HG03045 (cell line): ENCODE data around the gene NDOR1.
"Not testable (repeated sequence)": the region's sequence is repeated elsewhere in the genome, so short reads cannot be mapped to it uniquely, and the experiment has no call there.

Experiments used
- ATAC-seq: cut with Tn5 transposase; IDR thresholded peaks from one replicate; pipeline ENCODE4 v1.9.1; 2021; ENCODE audit warnings: mild to moderate bottlenecking, moderate library complexity; ENCODE audit not compliant: unreplicated experiment

NDOR1 gene

DNA sequence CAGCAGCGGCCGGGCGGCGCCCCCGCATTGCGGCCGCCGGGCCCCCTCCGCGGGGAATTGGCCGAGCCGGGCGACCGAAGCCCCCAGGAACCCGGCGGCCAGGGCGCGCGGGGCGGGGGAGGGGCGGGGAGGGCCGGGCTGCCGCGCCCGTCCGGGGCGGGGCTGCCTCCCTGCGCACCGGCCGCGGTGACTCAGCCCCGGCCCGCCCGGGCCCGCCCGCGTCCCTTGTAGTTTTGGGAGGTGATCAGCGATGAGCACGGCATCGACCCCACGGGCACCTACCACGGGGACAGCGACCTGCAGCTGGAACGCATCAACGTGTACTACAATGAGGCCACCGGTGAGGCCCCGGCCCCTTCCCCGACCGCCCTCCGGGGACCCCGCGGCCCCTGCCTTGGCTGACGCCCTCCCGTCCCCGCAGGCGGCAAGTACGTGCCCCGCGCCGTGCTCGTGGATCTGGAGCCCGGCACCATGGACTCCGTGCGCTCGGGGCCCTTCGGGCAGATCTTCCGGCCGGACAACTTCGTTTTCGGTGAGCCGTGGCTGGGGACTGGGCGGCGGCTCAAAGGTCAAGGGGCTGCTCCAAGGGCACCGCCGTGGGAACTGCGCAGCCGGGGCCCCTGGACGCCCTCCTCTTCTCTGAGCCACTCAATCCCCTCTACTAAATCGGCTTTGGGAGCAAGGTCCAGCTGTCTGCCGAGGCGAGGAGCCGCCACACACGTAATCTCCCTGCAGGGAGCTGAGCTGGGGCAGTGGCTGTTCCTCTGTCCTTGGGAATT, 36.2 kb downstream of the NDOR1 start:
- ATAC-seq, result peak; percentile 5

DNA sequence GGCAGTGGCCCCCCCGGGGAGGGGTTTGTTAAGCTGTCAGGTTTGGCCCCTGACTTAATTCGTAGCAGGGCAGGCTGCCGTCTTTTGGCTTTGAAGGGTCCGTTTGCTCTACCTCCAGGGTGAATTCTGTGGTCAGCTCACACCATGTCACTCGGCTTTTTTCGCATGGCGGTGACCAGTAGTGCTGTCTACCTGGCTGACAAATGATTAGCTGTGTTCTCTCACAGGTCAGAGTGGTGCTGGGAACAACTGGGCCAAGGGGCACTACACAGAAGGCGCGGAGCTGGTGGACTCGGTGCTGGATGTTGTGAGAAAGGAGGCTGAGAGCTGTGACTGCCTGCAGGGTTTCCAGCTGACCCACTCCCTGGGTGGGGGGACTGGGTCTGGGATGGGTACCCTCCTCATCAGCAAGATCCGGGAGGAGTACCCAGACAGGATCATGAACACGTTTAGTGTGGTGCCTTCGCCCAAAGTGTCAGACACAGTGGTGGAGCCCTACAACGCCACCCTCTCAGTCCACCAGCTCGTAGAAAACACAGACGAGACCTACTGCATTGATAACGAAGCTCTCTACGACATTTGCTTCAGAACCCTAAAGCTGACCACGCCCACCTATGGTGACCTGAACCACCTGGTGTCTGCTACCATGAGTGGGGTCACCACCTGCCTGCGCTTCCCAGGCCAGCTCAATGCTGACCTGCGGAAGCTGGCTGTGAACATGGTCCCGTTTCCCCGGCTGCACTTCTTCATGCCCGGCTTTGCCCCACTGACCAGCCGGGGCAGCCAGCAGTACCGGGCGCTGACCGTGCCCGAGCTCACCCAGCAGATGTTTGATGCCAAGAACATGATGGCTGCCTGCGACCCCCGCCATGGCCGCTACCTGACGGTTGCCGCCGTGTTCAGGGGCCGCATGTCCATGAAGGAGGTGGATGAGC, 37.0 kb downstream of the NDOR1 start:
- no peak for ATAC-seq

DNA sequence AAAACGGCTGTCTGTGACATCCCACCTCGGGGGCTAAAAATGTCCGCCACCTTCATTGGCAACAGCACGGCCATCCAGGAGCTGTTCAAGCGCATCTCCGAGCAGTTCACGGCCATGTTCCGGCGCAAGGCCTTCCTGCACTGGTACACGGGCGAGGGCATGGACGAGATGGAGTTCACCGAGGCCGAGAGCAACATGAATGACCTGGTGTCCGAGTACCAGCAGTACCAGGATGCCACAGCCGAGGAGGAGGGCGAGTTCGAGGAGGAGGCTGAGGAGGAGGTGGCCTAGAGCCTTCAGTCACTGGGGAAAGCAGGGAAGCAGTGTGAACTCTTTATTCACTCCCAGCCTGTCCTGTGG, 37.7 kb downstream of the NDOR1 start:
- not testable (repeated sequence) for ATAC-seq

DNA sequence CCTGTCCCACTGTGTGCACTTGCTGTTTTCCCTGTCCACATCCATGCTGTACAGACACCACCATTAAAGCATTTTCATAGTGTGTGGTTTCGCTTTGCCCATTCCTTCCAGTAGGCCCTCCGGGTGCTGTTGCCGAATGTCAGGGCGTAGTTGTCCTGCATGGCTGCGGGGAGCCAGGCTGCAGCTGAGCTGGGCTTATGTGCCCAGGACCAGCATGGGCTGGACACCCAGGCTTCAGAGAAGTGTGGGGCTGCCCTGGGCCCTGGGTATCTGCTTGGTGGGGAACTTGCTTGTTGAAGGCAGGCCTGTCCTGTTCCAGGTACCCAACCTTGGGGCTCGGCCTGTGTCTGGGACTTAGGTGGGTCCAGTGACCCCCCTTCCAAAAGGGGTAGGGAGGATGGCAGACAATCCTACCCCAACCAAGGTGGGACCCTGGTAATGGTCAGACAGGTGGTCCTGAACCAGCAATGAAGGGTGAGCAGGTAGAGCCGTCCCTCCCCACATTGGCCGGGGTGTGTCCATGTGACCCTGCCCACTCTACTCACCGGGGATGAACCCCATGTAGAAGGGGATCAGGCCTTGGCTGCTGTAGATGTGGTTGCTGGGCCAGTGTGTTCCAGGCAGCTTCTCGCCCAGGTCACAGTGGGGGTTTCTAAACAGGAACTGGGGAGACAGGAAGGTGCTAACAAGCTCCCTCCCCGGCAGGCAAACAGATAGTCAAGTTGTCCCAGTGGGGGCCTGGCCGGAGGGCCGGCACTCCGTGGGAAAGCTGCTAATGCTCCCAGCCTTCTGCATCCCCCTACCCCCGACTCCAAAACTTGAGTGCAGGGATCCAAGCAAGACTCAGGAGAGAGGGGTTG, 38.4 kb downstream of the NDOR1 start:
- no peak for ATAC-seq

DNA sequence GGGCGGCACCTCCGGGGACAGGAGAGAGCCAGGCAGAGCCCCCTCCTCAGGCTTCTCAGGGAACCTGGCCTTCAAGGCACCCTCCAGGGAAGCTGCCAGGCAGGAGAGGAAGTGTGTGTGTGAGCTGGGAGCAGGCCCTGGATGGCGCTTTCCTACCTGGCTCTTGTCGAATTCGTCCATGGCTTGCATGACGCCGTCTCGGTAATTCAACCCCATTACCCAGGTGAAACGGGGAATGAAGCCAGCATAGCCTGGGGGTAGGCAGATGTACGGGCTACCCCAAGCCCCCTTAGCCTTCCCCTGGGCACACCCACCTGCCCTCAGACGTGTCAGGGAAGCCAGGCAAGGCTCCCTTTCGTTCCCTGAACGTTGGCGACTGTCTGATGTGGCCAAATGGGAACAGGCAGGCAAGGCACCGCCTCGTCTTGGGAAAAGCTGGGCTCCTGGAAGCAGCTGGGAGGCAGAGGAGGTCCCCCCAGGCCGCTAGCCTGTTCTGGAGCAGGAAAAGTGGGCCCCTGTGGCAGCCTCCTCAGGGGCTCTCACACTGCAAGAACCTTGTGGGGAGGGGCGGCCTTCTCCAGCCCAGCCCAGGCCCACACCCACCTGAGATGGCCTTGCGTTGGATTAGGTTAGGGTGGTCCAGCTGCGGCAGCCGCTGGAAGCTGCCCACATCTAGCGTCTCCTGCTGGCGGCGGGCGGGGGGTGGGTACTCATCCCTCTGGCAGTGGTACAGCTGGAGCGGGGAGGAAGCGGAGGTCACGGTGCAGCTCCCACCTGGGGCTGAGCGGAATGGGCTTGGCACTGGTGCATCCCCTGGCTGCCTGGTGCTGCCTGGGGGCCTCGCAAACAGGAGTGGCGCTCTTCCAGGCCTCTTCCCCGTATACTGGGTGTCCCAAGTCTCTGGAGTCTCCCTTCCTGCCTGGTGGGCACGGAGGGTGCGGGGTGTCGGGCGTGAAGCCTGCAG, 39.3 kb downstream of the NDOR1 start:
- no peak for ATAC-seq

DNA sequence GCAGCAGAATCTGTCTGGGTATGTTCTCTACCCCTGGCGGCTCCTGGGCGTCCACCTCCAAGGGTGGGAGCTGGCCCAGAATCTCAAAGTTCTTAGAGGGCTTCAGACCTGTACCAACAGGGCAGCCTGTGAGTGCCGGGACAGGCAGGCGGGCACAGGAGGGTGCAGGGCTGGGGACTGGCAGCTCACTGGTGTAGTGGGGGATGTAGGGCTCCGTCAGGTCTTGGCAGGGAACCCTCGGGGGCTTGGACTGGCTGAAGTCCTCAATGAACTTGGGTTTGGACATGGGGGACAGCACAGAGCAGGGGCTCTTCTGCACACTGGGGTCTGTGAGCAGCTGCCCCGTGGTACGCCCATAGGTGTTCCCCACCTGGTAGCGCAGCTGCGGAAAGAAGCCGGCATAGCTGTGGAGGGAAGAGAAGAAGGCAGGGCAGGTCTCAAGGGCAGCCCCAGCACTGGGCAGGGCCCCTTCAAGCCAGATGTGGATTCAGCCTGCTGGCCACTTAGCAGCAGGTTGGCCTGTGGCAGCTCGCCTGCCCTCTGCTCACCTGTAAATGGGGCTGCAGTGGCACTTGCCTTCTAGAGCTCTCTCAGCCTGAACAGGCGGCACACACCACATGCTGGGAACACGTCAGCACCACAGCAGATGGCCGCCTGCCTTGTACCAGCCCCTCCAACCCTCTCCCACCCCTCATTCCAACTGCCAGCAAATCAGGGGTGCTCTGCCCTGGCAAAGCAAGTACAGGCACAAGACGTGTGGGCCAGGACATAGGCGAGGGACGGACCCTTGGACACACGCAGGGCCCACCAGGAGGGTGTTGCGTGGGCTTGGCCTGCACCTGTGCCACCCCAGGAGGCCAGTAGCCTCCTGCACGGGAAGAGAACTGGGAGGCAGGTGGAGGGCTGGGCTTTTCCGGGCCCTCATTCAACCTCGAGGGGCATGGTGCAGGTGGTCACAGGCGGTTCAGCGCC, 40.2 kb downstream of the NDOR1 start:
- ATAC-seq, result no peak

DNA sequence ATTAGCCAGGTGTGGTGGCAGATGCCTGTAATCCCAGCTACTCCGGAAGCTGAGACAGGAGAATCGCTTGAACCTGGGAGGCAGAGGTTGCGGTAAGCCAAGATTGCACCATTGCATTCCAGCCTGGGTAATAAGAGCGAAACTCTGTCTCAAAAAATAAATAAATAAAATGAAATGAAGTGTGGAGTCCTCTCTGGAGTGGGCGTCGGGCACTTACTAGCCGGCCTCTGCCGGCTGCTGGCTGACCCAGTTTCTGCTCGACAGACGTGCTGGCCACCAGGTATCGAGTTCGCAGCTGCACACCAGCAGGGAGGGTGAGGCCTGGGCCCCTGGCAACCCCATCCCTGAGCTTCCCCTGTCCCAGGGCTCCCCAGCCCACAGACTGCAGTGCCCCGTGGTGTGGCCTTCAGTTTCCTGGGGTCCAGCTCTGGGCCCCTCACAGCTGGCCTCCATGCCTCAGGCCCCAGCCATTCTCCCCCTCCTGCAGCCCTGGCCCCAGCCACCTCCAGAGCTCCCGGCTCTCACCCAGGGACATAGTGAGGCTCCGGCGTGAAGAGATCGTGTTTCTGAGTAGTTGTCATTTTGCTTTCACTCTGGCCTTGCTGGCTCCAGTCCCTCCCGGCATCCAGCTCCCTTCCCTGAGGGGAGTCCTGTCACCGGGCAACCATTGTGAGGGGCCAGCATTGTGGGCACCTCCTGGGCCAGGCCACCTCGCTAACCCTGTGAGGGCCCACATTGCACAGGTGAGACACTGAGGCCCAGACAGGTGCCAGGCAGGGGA, 41.8 kb downstream of the NDOR1 start:
- no peak for ATAC-seq

DNA sequence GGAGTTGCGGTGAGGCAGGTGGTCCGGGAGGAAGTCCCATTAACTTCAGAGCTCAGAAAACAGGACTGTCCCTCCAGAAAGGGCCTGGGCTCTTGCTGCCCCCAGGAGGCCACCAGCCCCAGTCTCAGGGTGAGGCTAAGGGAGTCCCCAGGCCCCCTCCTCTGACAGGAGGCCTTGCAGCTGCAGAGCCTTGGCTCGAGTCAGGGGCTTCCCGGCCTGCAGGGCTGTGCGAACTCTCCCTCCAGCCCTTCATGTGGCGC, 42.3 kb downstream of the NDOR1 start:
- no peak for ATAC-seq

DNA sequence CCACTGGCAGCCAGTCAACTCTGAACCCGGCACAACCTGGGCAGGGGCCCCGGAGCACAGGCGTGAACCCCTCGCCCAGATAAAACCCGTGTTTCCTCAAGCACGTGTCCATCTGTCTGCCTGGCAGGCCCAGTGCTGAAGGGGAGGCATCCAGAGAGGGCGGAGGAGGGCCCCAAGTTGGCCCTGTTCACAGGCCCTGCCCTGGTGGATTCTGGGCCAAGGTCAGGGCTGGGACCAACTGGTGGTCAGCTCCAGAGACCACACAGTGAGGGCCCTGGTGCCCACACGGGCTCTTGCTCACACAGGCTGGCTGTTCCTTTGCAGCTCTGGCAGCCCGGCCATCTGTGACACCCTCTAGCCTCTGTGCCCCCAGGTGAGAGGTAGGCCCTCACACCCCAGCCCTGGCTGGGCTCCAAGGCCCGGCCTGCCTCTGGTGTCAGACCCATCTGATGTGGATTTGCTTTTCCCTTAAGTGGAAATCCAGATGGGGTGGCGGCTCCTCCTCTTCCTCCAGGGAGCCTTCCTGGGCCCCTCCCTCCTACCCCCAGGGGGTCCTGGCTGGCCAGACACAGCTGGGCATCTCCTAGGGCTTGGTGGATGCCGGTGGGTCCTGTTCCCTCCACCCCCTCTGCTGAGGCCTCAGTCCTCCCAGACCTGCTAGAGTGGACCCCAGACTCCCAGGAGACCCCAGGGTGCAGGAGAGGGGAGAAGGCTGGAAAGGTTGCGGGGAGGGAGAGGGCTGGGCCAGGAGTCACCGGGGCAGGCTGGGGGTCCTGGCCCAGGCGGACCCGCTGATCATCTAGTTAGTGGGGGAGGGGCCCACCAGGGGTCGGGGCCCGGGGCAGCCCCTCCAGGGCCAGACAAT, 45.1 kb downstream of the NDOR1 start:
- ATAC-seq, result no peak

DNA sequence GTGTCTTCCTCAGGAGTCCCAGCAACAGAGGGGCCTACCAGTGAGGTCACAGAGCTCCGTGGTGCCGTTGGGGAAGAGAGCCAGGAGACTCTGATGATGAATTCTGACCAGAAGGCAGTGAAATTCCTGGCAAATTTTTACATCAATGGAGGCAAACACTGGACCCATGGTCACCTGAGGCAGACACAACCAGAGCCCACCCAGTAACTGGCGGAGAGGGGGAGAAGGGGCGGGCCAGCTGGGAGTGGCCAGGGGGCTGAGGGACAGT, 45.6 kb downstream of the NDOR1 start, which contains the start of gene STPG3:
STPG3 (plus strand) TSS at position 93 of the 268 bp plus-strand sequence; CDS start at position 94, 1 bp downstream.
- ATAC-seq, result no peak

DNA sequence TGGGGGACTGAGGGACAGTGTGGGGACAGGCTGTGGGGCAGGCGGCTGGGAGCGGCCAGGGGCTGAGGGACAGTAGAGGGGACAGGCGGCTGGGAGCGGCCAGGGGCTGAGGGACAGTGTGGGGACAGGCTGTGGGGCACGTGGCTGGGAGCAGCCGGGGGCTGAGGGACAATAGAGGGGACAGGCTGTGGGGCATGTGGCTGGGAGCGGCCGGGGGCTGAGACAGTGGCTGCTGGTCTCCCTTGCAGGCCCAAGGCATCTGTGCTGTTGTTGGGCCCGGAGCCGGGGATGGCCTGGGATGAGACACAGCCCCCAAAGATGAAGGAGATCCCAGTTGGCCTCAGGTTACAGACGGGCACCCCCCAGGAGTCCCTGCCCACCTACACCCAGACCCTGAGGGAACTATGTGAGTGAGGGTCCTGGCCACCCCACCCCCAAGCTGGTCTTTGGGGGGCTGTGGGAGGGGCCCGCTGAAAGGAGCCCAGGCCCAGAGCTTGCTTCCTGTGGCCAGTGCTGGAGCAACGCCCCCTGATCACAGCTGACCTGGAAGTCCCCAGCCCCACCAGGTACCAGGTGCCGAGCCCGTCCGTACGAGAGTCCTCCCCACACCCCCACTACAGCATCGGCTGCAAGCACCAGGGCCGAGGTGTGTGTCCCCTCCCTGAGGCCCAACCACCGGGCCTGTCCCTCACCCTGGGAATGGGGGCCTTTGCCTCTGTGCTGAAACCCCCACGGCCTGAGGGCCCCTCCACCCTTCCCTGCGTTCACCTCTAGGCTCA, 46.2 kb downstream of the NDOR1 start:
- ATAC-seq, result no peak

DNA sequence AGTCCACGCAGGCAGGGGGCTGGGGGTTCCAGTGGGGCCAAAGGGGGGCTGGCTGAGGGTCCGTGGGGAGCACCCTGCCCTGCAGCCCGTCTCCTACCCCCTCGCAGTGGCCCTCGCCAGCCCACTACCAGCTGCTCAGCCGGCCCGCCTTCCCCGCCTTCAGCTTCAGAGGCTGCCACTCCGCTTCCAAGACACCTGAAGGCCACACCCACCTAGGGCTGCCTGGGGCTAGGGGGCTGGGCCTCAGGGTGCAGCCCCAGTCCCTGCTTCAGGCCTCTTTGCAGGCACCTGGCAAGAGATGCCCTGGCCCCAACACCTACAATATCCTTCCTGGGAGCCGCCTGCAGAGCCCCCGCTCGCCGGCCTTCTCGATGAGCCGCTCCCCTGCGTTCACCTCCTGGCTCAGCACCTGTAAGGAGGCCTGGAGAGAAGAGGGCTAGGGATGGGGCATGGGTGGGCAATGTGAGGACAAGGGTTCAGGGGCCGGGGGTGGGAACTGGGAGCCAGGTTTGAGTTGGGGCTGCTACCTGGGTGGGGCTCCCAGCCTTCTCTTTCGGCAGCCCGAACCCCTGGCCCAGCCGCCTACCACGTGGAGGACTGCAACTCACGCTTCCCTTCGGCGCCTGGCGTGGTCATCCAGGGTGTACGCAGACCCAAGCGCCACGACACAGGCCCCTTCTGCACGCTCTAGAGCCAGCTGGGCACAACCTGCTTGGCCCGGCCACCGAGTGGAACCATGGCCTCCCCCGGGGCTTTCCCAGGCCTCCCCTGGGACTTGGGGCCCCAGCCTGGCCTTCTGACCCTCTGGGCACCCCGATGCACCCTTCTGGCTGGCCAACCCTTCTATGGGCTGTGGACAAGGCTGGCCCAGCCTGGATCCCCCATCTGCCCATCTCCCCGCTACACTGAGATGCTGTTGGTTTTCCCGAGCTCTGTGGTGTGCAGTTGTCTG, 47.3 kb downstream of the NDOR1 start:
- ATAC-seq, result no peak

DNA sequence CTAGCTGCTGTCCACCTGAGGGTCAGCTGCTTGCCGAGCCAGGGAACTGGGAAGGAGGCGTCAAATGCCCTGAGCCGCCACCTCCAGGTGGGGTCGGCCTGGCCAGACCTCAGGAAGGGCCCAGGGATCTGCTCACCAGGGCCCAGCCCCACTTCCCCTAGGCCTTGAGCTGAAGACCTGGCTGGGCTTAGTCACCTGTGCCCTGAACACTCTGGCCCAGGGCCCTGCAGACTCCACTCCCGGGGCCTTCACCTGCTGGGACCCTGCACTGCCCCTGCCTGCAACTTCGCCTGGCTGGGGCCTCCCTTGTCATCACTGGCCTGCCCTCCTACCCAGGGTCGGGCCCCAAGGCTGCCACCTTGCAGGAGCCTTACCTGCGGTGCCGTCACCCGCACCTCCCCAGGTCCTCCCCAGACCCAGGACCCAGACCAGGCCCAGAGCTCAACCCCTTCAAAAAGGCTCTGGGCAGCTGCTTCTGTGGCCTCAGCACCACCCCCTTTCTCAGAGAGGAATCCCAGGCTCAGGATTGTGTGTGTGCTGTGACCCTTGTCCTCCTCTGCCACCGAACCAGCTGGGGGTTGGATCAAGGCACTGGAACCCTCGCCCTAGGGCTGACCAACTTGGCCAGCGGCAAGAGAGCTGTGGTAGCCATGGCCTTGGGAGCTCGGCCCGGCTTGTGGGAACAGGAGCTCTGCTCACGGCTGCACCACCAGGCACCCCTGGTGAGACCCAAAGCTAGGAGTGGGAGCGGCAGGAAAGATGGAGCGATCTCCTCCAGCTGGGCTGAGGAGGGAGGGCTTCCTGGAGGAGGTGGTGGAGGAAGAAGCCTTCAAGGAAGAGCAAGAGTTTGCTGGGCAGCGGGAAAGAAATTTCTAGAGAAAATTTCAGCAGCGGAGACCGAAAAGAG, 48.5 kb downstream of the NDOR1 start:
- no peak for ATAC-seq

DNA sequence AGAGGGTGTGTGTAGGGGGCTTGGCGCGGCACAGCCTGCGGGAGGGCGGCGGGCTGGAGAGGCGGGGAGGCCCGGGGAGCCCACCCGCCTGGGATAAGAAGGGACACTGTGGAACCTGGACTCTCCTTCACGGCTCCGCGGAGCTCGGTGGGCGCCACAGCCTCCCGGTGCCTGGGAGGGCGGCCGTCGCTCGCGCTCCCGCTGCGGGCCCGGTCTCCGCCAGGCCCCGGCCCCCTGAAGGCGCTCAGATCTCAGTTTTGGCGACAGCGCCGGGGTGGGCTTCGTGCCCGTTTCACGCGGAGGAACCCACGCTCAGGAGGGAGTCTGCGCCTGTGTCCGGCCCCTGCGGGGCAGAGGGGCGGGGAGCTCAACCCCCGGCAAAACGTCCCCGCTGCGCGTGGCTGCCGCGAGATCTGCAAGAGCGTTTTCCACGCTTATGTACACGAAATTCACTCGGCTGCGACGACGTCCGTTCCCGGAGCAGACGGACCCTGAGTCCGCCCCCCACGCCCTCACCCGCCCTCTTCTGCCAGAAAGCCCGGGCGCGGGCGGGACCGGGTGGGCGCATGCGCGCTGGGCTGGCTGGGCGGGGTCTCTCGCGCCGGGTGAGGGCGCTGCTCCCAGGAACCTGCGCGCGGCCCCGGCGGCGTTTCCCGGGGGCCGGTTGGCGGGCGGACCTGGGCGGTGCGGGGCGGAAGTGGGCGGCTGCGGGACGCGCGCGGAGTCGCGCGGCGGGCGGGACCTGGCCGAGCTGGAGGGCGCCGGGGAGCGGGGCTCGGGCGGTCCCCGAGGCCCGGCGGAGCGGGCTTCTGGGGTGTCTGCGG, 49.3 kb downstream of the NDOR1 start, which contains the start of gene NELFB:
NELFB (plus strand) TSS at position 704 of the 824 bp plus-strand sequence.
- peak; percentile 75 for ATAC-seq
